ENCODE data around the gene BRD3OS. TPM values are rescaled to one million over a fixed set of nuclear protein-coding genes. Genes with fewer than 3 reads are reported as not detected.

Gene BRD3OS
- polyA plus RNA-seq, 3 donors, result 22.4 to 22.8 (median 22.6) TPM

- DNase-seq (ENCODE audit: low read depth in 3 of 3, low spot score in 2 of 3), result no peak
These were observed 51.4 kb downstream of the BRD3OS start for GRCh38 chr9:134076644-134077043.

Other genes with a start within 250 kb of the BRD3OS start
- 10 to 100 TPM; 34.2 to 34.8 (median 34.8) TPM for gene VAV2, start 33.2 kb upstream of the BRD3OS start, polyA plus RNA-seq (ENCODE audit: insufficient read length in 3 of 3)
- gene BRD3, start 42.5 kb downstream of the BRD3OS start, polyA plus RNA-seq (ENCODE audit: insufficient read length in 3 of 3), result 10 to 100 TPM; 39.7 to 42.3 (median 41.4) TPM
- gene WDR5, start 110.6 kb downstream of the BRD3OS start, polyA plus RNA-seq (ENCODE audit: insufficient read length in 3 of 3), result 10 to 100 TPM; 35.4 to 38.4 (median 36.7) TPM
- gene RNU6ATAC, start 139.1 kb downstream of the BRD3OS start, polyA plus RNA-seq (ENCODE audit: insufficient read length in 3 of 3), result 1 to 10 TPM in 1 of 3 donors, not detected in 2; 1.4 TPM

Measured in right renal cortex interstitium (tissue), 3 donors.